ENCODE results near the gene PDIA6.

DNA sequence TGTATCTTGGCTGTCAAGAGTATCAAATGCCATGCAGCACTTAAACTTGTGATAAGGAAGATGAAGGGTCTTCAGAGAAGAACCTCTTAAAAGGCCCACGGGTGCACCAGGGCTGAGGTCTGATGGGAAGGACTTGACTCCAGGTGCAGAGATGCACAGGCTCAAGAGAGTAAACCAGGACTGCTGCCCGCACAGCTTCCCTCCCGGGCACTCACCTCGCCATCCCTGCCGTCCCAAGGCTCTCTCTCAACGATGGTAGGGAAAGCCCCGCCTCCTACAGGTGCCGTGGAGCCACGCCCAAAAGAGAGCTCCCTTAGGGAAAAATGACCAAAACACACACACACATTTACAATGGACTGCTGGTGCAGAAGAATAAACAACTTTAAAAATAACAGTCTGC lies 27.9 kb downstream of the PDIA6 start:
- TF ChIP-seq POLR2AphosphoS5 (IDR thresholded peaks at IDR 0.05; ENCODE audit: low read depth, low read length): no peak
- no peak for TF ChIP-seq FOXP2 (optimal IDR thresholded peaks at IDR 0.05; ENCODE audit: borderline replicate concordance, extremely low read depth, extremely low read length, insufficient read depth)
- TF ChIP-seq TAF1 (IDR thresholded peaks at IDR 0.05; ENCODE audit: borderline replicate concordance, insufficient read depth, low read length): no peak
- TF ChIP-seq, protein P1, sequence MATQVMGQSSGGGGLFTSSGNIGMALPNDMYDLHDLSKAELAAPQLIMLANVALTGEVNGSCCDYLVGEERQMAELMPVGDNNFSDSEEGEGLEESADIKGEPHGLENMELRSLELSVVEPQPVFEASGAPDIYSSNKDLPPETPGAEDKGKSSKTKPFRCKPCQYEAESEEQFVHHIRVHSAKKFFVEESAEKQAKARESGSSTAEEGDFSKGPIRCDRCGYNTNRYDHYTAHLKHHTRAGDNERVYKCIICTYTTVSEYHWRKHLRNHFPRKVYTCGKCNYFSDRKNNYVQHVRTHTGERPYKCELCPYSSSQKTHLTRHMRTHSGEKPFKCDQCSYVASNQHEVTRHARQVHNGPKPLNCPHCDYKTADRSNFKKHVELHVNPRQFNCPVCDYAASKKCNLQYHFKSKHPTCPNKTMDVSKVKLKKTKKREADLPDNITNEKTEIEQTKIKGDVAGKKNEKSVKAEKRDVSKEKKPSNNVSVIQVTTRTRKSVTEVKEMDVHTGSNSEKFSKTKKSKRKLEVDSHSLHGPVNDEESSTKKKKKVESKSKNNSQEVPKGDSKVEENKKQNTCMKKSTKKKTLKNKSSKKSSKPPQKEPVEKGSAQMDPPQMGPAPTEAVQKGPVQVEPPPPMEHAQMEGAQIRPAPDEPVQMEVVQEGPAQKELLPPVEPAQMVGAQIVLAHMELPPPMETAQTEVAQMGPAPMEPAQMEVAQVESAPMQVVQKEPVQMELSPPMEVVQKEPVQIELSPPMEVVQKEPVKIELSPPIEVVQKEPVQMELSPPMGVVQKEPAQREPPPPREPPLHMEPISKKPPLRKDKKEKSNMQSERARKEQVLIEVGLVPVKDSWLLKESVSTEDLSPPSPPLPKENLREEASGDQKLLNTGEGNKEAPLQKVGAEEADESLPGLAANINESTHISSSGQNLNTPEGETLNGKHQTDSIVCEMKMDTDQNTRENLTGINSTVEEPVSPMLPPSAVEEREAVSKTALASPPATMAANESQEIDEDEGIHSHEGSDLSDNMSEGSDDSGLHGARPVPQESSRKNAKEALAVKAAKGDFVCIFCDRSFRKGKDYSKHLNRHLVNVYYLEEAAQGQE (IDR thresholded peaks at IDR 0.05; ENCODE audit: insufficient read depth in 1 of 2, low read depth in 2 of 2, low read length in 2 of 2): no peak
- TF ChIP-seq SIN3A (IDR thresholded peaks at IDR 0.05; ENCODE audit: borderline replicate concordance, insufficient read depth, low read length): no peak

Measured in PFSK-1 (cell line).